Prostate gland (tissue), 2 donors: ENCODE data around the gene DDX51.

Experiments used
- CTCF ChIP-seq, 4 experiments: fragments of 200-600 bp in 2 of 4; fragments of 450-650 bp in 2 of 4; sonication (generic) in 2 of 4; IDR thresholded peaks; 1 replicate in 3 of 4; 2 replicates in 1 of 4; pipeline ENCODE4 v1.5.1; 2016 to 2019; ENCODE audit warnings: antibody characterized with exemption in 4 of 4, mild to moderate bottlenecking in 2 of 4, moderate library complexity in 2 of 4
- POLR2A ChIP-seq: fragments of 450-650 bp; IDR thresholded peaks from one replicate; pipeline ENCODE4 v1.6.1; 2016; ENCODE audit warnings: antibody characterized with exemption, mild to moderate bottlenecking
- POLR2AphosphoS5 ChIP-seq: sonication (generic); formaldehyde crosslinking; IDR thresholded peaks from one replicate; pipeline ENCODE4 v1.6.1; 2017; ENCODE audit warnings: antibody characterized with exemption

GRCh38 chr12:132175496-132176384, 31.6 kb upstream of the DDX51 start:
- TF ChIP-seq POLR2A = no peak
- TF ChIP-seq CTCF (IDR thresholded peaks at IDR 0.05) = no peak
- TF ChIP-seq POLR2AphosphoS5 = no peak
